HL-60 (cell line): ENCODE results near the gene ITIH6.

ENCODE experiments used
- CTCF ChIP-seq: IDR thresholded peaks from one replicate; pipeline ENCODE4 v1.5.1; 2011; ENCODE audit warnings: low read length, control low read depth, inconsistent platforms; ENCODE audit not compliant: insufficient read depth
- GABPA ChIP-seq: IDR thresholded peaks from 2 replicates; pipeline ENCODE4 v1.6.1; 2012; ENCODE audit warnings: low read depth
- POLR2AphosphoS5 ChIP-seq: IDR thresholded peaks from 2 replicates; pipeline ENCODE4 v1.6.1; 2012; ENCODE audit warnings: low read depth

DNA sequence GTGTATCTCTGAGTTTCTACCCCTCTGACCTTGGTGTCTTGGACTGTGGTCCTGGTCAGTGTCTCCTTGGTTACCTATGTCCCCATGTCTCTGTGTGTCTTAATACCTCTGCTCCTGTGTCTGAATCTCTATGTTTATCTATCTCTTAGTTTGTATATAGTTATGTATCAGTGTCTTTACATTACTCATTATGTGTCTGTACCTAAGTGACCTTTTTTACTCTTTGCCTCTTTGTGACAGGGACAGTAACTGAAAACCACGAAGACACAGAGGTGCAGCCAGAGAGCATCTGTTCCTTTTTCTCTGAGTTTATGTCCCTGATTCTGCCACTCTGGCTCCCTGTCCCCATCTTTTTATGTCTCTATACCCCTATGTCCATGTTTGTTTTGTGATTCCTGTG lies 49.4 kb downstream of the ITIH6 start:
- TF ChIP-seq CTCF (no peak), POLR2AphosphoS5 (no peak), GABPA (no peak)
